Stimulated activated CD8-positive, alpha-beta memory T cell treated with anti-CD3 and anti-CD28 coated beads, Interleukin-15, amount 100 ng/mL, for 1 hour (primary cell): ENCODE measurements around the gene CYB5R2.

Experiments used
- DNase-seq: peaks from one replicate; pipeline ENCODE4 v3.0.0-alpha.2; 2020; ENCODE audit warnings: low read depth

CYB5R2 gene

GRCh38 chr11:7637447-7638157 lies 35.7 kb downstream of the CYB5R2 start:
- no peak for DNase-seq

- no peak for DNase-seq
Observed at GRCh38 chr11:7636350-7636749, 37.0 kb downstream of the CYB5R2 start.

GRCh38 chr11:7635708-7636107 lies 37.6 kb downstream of the CYB5R2 start:
- no peak for DNase-seq

GRCh38 chr11:7635137-7635536 lies 38.2 kb downstream of the CYB5R2 start:
- no peak for DNase-seq

GRCh38 chr11:7632211-7632610 lies 41.1 kb downstream of the CYB5R2 start:
- DNase-seq = no peak

GRCh38 chr11:7630002-7630401 lies 43.3 kb downstream of the CYB5R2 start:
- DNase-seq = no peak

- DNase-seq = no peak
Observed at GRCh38 chr11:7628660-7629059, 44.6 kb downstream of the CYB5R2 start.

- no peak for DNase-seq
Observed at GRCh38 chr11:7622721-7623120, 50.6 kb downstream of the CYB5R2 start.

- no peak for DNase-seq
Observed at GRCh38 chr11:7621554-7621953, 51.7 kb downstream of the CYB5R2 start.

- no peak for DNase-seq
Observed at GRCh38 chr11:7621090-7621489, 52.2 kb downstream of the CYB5R2 start.

- DNase-seq = no peak
Observed at GRCh38 chr11:7619322-7619721, 54.0 kb downstream of the CYB5R2 start.

- DNase-seq = no peak
Observed at GRCh38 chr11:7617032-7617431, 56.3 kb downstream of the CYB5R2 start.
